HL-60 (cell line): ENCODE results near the gene ZNF285.
"Not testable (repeated sequence)": the region's sequence is repeated elsewhere in the genome, so short reads cannot be mapped to it uniquely, and the experiment has no call there.

Experiments
- DNase-seq, 2 experiments: peaks; one replicate each; pipeline ENCODE4 v3.0.0-alpha.2; 2010 to 2020; ENCODE audit warnings: low read depth in 1 of 2, low spot score in 1 of 2
- H3K27ac ChIP-seq: fragments of 250-450 bp; sonication (Bioruptor Pico); replicated peaks from 2 replicates; pipeline ENCODE4 v1.5.1; 2020; ENCODE audit warnings: mild to moderate bottlenecking, moderate library complexity
- H3K27me3 ChIP-seq: fragments of 250-450 bp; sonication (Bioruptor Pico); 2 replicates; pipeline ENCODE4 v1.5.1; 2021; ENCODE audit warnings: mild to moderate bottlenecking, moderate library complexity; ENCODE audit not compliant: insufficient read depth, poor library complexity, severe bottlenecking
- H3K4me3 ChIP-seq: replicated peaks from 2 replicates; pipeline ENCODE4 v1.5.1; 2011; ENCODE audit warnings: mild to moderate bottlenecking, control low read depth, low read length; ENCODE audit not compliant: insufficient read depth
- GABPA ChIP-seq: IDR thresholded peaks from 2 replicates; pipeline ENCODE4 v1.6.1; 2012; ENCODE audit warnings: low read depth
- POLR2AphosphoS5 ChIP-seq: IDR thresholded peaks from 2 replicates; pipeline ENCODE4 v1.6.1; 2012; ENCODE audit warnings: low read depth
- SPI1 ChIP-seq: IDR thresholded peaks from 2 replicates; pipeline ENCODE4 v1.6.1; 2012; ENCODE audit warnings: low read depth, mild to moderate bottlenecking, borderline replicate concordance
- TF ChIP-seq, protein P1 (sequence below): IDR thresholded peaks from one replicate; pipeline ENCODE4 v1.5.1; 2011; ENCODE audit warnings: low read length, control low read depth, inconsistent platforms; ENCODE audit not compliant: insufficient read depth
- TF ChIP-seq, protein P2 (sequence below): IDR thresholded peaks from 2 replicates; pipeline ENCODE4 v1.6.1; 2012; ENCODE audit warnings: low read depth; ENCODE audit not compliant: insufficient replicate concordance

The ZNF285 gene

DNA sequence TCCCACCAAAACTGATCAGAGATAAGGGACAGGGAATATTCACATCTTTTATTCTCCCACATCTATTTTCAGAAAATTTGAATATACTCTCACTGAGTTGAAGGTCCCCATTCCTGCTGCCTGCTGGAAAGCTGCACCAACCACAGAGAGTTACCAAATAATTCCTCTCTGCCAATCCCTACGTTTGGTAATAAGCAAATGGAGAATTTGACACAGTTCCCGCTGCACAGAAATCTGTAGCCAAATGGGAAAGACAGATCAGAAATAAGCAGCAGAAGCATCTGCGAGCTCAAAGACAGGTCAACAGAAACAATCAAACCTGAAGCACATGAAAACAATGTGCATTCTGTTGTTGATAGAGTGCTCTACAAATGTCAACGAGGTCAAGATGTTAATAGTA, 54.9 kb downstream of the ZNF285 start:
- TF ChIP-seq, protein P1, sequence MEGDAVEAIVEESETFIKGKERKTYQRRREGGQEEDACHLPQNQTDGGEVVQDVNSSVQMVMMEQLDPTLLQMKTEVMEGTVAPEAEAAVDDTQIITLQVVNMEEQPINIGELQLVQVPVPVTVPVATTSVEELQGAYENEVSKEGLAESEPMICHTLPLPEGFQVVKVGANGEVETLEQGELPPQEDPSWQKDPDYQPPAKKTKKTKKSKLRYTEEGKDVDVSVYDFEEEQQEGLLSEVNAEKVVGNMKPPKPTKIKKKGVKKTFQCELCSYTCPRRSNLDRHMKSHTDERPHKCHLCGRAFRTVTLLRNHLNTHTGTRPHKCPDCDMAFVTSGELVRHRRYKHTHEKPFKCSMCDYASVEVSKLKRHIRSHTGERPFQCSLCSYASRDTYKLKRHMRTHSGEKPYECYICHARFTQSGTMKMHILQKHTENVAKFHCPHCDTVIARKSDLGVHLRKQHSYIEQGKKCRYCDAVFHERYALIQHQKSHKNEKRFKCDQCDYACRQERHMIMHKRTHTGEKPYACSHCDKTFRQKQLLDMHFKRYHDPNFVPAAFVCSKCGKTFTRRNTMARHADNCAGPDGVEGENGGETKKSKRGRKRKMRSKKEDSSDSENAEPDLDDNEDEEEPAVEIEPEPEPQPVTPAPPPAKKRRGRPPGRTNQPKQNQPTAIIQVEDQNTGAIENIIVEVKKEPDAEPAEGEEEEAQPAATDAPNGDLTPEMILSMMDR = no peak
- TF ChIP-seq SPI1 = no peak
- TF ChIP-seq, protein P2, sequence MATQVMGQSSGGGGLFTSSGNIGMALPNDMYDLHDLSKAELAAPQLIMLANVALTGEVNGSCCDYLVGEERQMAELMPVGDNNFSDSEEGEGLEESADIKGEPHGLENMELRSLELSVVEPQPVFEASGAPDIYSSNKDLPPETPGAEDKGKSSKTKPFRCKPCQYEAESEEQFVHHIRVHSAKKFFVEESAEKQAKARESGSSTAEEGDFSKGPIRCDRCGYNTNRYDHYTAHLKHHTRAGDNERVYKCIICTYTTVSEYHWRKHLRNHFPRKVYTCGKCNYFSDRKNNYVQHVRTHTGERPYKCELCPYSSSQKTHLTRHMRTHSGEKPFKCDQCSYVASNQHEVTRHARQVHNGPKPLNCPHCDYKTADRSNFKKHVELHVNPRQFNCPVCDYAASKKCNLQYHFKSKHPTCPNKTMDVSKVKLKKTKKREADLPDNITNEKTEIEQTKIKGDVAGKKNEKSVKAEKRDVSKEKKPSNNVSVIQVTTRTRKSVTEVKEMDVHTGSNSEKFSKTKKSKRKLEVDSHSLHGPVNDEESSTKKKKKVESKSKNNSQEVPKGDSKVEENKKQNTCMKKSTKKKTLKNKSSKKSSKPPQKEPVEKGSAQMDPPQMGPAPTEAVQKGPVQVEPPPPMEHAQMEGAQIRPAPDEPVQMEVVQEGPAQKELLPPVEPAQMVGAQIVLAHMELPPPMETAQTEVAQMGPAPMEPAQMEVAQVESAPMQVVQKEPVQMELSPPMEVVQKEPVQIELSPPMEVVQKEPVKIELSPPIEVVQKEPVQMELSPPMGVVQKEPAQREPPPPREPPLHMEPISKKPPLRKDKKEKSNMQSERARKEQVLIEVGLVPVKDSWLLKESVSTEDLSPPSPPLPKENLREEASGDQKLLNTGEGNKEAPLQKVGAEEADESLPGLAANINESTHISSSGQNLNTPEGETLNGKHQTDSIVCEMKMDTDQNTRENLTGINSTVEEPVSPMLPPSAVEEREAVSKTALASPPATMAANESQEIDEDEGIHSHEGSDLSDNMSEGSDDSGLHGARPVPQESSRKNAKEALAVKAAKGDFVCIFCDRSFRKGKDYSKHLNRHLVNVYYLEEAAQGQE = no peak

DNA sequence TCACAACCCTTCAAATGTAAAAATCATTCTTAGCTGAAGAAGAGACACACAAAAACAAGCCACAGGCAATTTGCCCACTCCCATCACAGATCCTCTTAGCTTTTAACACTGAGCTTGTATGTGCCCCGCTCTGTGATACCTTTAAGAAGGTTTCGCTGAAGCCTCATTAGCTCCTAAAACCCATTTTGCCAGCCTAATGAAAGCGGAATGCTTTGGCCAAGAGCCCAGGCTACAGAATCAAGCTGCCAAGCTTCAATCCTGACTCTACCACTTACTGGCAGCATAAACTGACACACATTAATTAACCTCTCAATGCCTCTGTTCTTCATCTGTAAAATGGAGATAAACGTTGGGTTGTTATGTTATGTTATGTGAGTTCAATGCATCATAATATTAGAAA, 55.4 kb downstream of the ZNF285 start:
- no peak overlapping the region for H3K4me3 ChIP-seq
- DNase-seq = no peak
- no peak overlapping the region for H3K27ac ChIP-seq
- TF ChIP-seq, protein P2 = no peak
- no peak for TF ChIP-seq POLR2AphosphoS5
- no peak for TF ChIP-seq GABPA
- H3K27me3 ChIP-seq = no peaks in the 10 kb centered on the region

More for the DNA sequence above, 54.9 kb downstream of the ZNF285 start:
- Histone ChIP-seq H3K4me3 (no peak overlapping the region), H3K27ac (no peak overlapping the region), H3K27me3 (no peaks in the 10 kb centered on the region)
- no peak for DNase-seq

DNA sequence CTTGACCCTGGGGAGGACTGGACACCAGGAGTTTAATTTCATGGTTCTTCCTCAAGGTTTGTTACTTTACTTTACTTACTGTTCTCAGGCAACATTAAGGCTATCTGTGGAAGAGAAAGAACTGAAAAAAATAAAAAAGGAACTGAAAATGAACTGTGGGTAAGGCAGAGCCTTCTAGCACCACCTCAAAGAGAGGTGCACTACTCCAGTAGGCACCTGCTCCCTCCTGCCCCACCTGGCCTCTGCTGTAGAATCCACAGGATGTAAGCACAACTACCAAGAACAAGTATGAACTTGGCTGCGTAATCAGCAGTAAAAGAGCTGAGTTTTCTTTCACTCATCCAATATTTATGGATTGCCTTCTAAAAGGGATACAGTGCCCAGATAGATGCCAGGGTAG, 57.2 kb downstream of the ZNF285 start:
- Histone ChIP-seq H3K27ac (no peak overlapping the region), H3K27me3 (no peaks in the 10 kb centered on the region), H3K4me3 (no peak overlapping the region)
- DNase-seq = no peak
- TF ChIP-seq POLR2AphosphoS5 = no peak

DNA sequence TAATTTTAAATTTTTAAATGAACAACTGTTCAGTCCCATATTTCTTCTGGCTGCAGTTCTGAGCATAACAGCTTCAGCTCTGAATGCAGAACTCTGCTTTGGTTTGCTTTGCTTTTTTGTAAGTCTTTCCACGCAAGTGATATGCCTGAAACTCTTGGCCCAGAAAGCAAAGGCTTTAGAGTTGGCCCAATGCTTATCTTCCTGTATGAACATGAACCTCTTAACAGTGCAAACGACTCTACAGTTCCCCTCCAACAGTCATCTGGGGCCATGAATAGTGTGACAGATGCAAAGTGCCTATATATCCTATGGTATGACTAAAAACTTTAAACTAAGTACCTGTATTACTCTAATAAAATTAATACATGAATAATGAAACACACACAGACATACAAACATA, 59.6 kb downstream of the ZNF285 start:
- Histone ChIP-seq H3K27ac (no peak overlapping the region), H3K4me3 (no peak overlapping the region), H3K27me3 (no peaks in the 10 kb centered on the region)
- TF ChIP-seq, protein P1 = no peak
- TF ChIP-seq GABPA (no peak), POLR2AphosphoS5 (no peak), SPI1 (no peak)
- TF ChIP-seq, protein P2 = no peak
- no peak for DNase-seq

GRCh38 chr19:44334639-44335038, 66.8 kb downstream of the ZNF285 start:
- H3K27ac ChIP-seq, H3K4me3 ChIP-seq, H3K27me3 ChIP-seq, DNase-seq: not testable (repeated sequence)
